Left lung (tissue), 10 donors: ENCODE data around the gene GALNT15. TPM values are rescaled to one million over a fixed set of nuclear protein-coding genes. Genes with fewer than 3 reads are reported as not detected.

ENCODE experiments used
- ATAC-seq: fragments of 200-7000 bp; cut with Tn5 transposase; one replicate; pipeline ENCODE4 v1.9.1; 2020; ENCODE audit warnings: moderate library complexity
- DNase-seq, 4 donors: peaks; one replicate each; pipeline ENCODE4 v3.0.0-alpha.2; 2013 to 2020
- H3K27ac ChIP-seq, 2 donors: fragments of 200-600 bp; sonication (generic) in 1 of 2; one replicate each; pipeline versions ENCODE4 v1.5.0 to v1.8.0; 2020 to 2021
- H3K27me3 ChIP-seq, 2 donors: fragments of 200-600 bp; sonication (generic) in 1 of 2; one replicate each; pipeline versions ENCODE4 v1.5.0 to v1.8.0; 2020 to 2021
- H3K36me3 ChIP-seq, 2 donors: fragments of 200-600 bp; sonication (generic) in 1 of 2; one replicate each; pipeline versions ENCODE4 v1.5.0 to v1.8.0; 2020 to 2021
- H3K4me1 ChIP-seq, 2 donors: fragments of 200-600 bp; one replicate each; pipeline ENCODE4 v1.8.0; 2021
- H3K4me3 ChIP-seq, 2 donors: fragments of 200-600 bp; sonication (generic) in 1 of 2; one replicate each; pipeline versions ENCODE4 v1.5.0 to v1.8.0; 2020 to 2021; ENCODE audit warnings: mild to moderate bottlenecking in 1 of 2
- H3K9me3 ChIP-seq, 2 donors: fragments of 200-600 bp; sonication (generic) in 1 of 2; one replicate each; pipeline versions ENCODE4 v1.5.0 to v1.8.0; 2020 to 2021
- intact Hi-C, 2 donors: fragments of 100-400 bp; cut with DNase I; formaldehyde crosslinking; loops; one replicate each; pipeline versions ENCODE4 v1.11.2 to v1.14.2; 2022
- polyA plus RNA-seq, 6 donors: library from polyadenylated mRNA; unstranded; fragments of 120-200 nt; gene quantifications; one replicate each; pipeline ENCODE4 v1.2.1, GENCODE V29; 2013; ENCODE audit not compliant: insufficient read length in 6 of 6
- total RNA-seq, 2 donors: library from RNA; stranded (reverse); fragmentation: NEBNext Ultra II Directional; extraction: Animal tissue kit (Norgen Biotek cat#: 25700); gene quantifications; one replicate each; pipeline ENCODE4 v1.2.1, GENCODE V29; 2021
- TF ChIP-seq, protein P1 (sequence below), 2 donors: fragments of 200-600 bp; sonication (generic) in 1 of 2; IDR thresholded peaks; one replicate each; pipeline versions ENCODE4 v1.5.0 to v1.8.0; 2021; ENCODE audit warnings: antibody characterized with exemption in 2 of 2
- donor health status: DM: no; HTN: yes; CAD: no.
- donor health status: DM: no; HTN: no; CAD: no.

GALNT15 gene
- total and polyA plus RNA-seq, 8 donors: 0.98 to 4.5 (median 1.9) TPM

GRCh38 chr3:16203031-16203430 lies 28.6 kb downstream of the GALNT15 start:
- H3K4me1 ChIP-seq: no peaks in the 10 kb centered on the region
- intact Hi-C loops: no loop called here
- no peaks in the 10 kb centered on the region for H3K27me3 ChIP-seq
- no peak for ATAC-seq
- H3K36me3 ChIP-seq: no peaks in the 10 kb centered on the region
- H3K4me3 ChIP-seq: no peak overlapping the region
- no peak for DNase-seq
- no peak overlapping the region for H3K27ac ChIP-seq
- TF ChIP-seq, protein P1, sequence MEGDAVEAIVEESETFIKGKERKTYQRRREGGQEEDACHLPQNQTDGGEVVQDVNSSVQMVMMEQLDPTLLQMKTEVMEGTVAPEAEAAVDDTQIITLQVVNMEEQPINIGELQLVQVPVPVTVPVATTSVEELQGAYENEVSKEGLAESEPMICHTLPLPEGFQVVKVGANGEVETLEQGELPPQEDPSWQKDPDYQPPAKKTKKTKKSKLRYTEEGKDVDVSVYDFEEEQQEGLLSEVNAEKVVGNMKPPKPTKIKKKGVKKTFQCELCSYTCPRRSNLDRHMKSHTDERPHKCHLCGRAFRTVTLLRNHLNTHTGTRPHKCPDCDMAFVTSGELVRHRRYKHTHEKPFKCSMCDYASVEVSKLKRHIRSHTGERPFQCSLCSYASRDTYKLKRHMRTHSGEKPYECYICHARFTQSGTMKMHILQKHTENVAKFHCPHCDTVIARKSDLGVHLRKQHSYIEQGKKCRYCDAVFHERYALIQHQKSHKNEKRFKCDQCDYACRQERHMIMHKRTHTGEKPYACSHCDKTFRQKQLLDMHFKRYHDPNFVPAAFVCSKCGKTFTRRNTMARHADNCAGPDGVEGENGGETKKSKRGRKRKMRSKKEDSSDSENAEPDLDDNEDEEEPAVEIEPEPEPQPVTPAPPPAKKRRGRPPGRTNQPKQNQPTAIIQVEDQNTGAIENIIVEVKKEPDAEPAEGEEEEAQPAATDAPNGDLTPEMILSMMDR (IDR thresholded peaks at IDR 0.05): no peak
- H3K9me3 ChIP-seq: no peaks in the 10 kb centered on the region

DNA sequence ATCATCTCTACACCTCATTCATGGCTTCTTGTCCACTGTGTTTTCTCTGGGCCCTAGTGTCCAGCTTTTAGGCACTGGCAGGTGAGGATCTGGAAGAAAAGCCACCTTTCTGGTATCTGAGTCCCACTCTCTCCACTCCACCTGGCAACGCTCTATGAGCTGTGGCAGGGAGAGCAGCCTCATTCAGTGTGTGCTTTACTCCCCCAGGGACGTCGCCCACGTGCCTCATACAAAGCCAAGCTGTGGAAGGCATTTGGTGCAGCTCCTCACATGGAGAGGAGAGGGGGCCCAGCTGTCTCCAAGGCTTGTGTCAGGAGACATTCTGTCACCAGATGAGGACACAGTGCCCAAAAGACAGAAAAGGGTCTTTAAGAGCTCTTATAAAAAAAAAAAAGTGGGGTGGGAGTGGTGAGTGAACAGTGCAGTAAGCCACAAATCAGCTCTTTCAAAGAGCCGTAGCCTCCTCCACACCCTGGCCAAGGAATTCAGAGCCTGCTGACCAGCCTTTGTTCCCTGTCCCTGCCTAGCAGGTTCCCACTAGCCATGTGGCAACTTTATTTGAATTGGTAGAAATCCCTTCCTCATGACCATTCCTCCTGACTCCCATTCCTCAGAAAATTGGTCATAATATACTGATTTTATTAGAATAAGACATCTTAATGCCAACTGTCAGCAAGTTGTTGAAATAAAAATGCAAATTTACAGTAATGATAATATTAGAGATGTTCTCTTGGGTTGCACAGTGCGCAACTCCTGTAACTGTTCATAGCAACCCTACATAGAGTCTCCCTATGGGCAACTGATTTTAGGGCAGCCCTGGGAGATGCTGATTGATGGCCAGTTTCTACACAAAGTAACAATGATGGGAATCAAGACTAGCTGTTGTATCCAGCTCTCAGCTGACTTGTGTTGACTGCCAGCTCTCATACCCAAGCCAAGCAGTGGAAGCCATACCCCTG lies 29.5 kb downstream of the GALNT15 start:
- Histone ChIP-seq H3K4me3 (no peak overlapping the region), H3K27me3 (no peaks in the 10 kb centered on the region), H3K9me3 (no peaks in the 10 kb centered on the region), H3K36me3 (no peaks in the 10 kb centered on the region), H3K27ac (no peak overlapping the region), H3K4me1 (no peaks in the 10 kb centered on the region)
- TF ChIP-seq, protein P1 (IDR thresholded peaks at IDR 0.05): no peak
- DNase-seq (no peak), ATAC-seq (no peak)
- intact Hi-C loops: no loop called here

GRCh38 chr3:16204751-16205150 lies 30.3 kb downstream of the GALNT15 start:
- Histone ChIP-seq H3K36me3 (no peaks in the 10 kb centered on the region), H3K27me3 (no peaks in the 10 kb centered on the region), H3K27ac (no peak overlapping the region), H3K9me3 (no peaks in the 10 kb centered on the region), H3K4me3 (no peak overlapping the region), H3K4me1 (no peaks in the 10 kb centered on the region)
- intact Hi-C loops: no loop called here
- TF ChIP-seq, protein P1 (IDR thresholded peaks at IDR 0.05): no peak
- DNase-seq: no peak
- ATAC-seq: no peak

DNA sequence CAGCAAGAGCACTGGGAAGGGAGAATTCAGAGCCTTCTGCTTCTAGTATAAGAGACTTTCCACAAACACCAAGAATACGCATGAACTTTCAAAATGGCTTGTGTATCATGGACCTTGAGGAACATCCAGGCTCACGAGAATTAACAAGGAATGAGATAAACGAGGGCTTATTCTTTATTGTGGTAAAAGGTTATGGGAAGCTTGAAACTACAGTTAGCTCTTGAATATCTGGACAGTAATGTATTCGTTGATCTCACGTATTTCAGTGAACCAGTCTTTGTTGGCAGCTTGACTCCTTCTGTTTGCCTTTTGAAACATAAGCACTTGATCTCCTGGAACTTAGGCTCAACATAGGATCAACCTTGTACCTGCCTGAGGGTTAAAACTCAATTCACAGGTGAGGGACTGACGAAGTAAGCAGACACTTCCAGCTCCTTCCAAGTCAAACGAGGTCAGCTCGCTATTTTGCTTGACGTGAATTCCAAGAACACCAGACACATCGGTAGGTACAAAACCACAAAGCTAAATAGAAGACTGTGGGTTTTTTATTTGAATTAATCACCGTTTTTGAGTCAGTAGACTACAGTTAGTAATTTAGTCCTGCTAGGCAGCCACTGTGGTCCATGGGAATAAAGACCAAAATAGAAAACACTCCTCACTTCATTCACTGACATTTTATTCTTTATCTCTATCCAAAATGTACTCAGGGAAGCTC lies 30.8 kb downstream of the GALNT15 start:
- DNase-seq: no peak
- Histone ChIP-seq H3K27ac (no peak overlapping the region), H3K9me3 (no peaks in the 10 kb centered on the region), H3K27me3 (no peaks in the 10 kb centered on the region), H3K36me3 (no peaks in the 10 kb centered on the region), H3K4me1 (no peaks in the 10 kb centered on the region), H3K4me3 (no peak overlapping the region)
- intact Hi-C loops: no loop called here
- TF ChIP-seq, protein P1 (IDR thresholded peaks at IDR 0.05): no peak
- peak; percentile 42 for ATAC-seq

DNA sequence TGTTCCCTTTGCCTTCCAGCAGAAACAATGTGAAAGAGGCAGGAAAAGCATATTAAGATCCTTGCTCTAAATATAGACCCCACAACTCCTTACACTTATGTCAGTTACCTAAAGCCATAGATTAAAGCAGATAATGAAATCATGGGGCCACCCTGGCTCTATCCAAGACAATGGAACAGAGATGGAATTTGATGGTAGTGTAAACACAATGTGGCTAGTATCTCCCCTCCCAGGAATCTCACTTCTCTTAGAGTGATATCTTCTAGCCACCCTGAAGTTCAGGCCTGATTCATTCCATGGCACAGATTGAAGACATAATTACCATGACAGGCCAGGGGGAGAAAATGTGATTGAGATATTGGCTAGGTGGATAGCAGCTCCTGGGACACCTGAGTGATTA lies 32.6 kb downstream of the GALNT15 start:
- ATAC-seq: no peak
- DNase-seq: no peak
- Histone ChIP-seq H3K9me3 (no peaks in the 10 kb centered on the region), H3K36me3 (no peaks in the 10 kb centered on the region), H3K4me3 (no peak overlapping the region), H3K4me1 (no peaks in the 10 kb centered on the region), H3K27me3 (no peaks in the 10 kb centered on the region), H3K27ac (no peak overlapping the region)
- TF ChIP-seq, protein P1 (IDR thresholded peaks at IDR 0.05): no peak
- intact Hi-C loops: no loop called here
